ENCODE results near the gene PELI3.
"Not testable (repeated sequence)": the region's sequence is repeated elsewhere in the genome, so short reads cannot be mapped to it uniquely, and the experiment has no call there.

PELI3 gene

GRCh38 chr11:66438504-66439466 is 27.9 kb upstream of the PELI3 start, which contains the start of gene MRPL11:
TSS of gene MRPL11 (minus strand) at chr11:66438848. CDS start at chr11:66438754, 94 bp downstream.
- peak; percentile 94 for TF ChIP-seq CTCF (IDR thresholded peaks at IDR 0.05)
- TF ChIP-seq ZFX (IDR thresholded peaks at IDR 0.05; ENCODE audit: borderline replicate concordance) = no peak
- H3K27ac ChIP-seq = peak within 1 kb of the TSS; percentile 79

GRCh38 chr11:66440101-66440939 is 26.4 kb upstream of the PELI3 start:
- not testable (repeated sequence) for H3K27ac ChIP-seq

GRCh38 chr11:66440940-66441282 is 25.8 kb upstream of the PELI3 start:
- H3K27ac ChIP-seq = not testable (repeated sequence)

GRCh38 chr11:66443602-66444001 is 23.1 kb upstream of the PELI3 start:
- H3K27ac ChIP-seq = no peak overlapping the region
- no peak for TF ChIP-seq ZFX (IDR thresholded peaks at IDR 0.05; ENCODE audit: borderline replicate concordance)
- TF ChIP-seq CTCF (IDR thresholded peaks at IDR 0.05) = no peak

GRCh38 chr11:66447012-66447411 is 19.7 kb upstream of the PELI3 start:
- no peak overlapping the region for H3K27ac ChIP-seq
- no peak for TF ChIP-seq ZFX (IDR thresholded peaks at IDR 0.05; ENCODE audit: borderline replicate concordance)
- no peak for TF ChIP-seq CTCF (IDR thresholded peaks at IDR 0.05)

- H3K27ac ChIP-seq = no peak overlapping the region
- TF ChIP-seq ZFX (IDR thresholded peaks at IDR 0.05; ENCODE audit: borderline replicate concordance) = no peak
- TF ChIP-seq CTCF (IDR thresholded peaks at IDR 0.05) = no peak
These were observed 18.2 kb upstream of the PELI3 start for GRCh38 chr11:66448523-66448922.

GRCh38 chr11:66450560-66450959 is 16.1 kb upstream of the PELI3 start:
- TF ChIP-seq CTCF (IDR thresholded peaks at IDR 0.05) (no peak), ZFX (IDR thresholded peaks at IDR 0.05; ENCODE audit: borderline replicate concordance) (no peak)

GRCh38 chr11:66451663-66452062 is 15.0 kb upstream of the PELI3 start:
- TF ChIP-seq ZFX (IDR thresholded peaks at IDR 0.05; ENCODE audit: borderline replicate concordance) (no peak), CTCF (IDR thresholded peaks at IDR 0.05) (no peak)

More at GRCh38 chr11:66450560-66450959, 16.1 kb upstream of the PELI3 start:
- H3K27ac ChIP-seq = no peak overlapping the region

More at GRCh38 chr11:66451663-66452062, 15.0 kb upstream of the PELI3 start:
- no peak overlapping the region for H3K27ac ChIP-seq
